IPS DF 6.9 (cell line): ENCODE data around the gene MATN4.

Experiments
- DNase-seq: peaks from one replicate; pipeline ENCODE4 v3.0.0-alpha.2; 2013; ENCODE audit warnings: low read depth, low spot score
- H3K27ac ChIP-seq: one replicate; pipeline ENCODE4 v1.5.1; 2013; ENCODE audit warnings: low read length, control low read depth
- H3K27me3 ChIP-seq: 2 replicates; pipeline ENCODE4 v1.6.1; 2013; ENCODE audit warnings: mild to moderate bottlenecking, low read length; ENCODE audit not compliant: control insufficient read depth, insufficient read depth
- H3K36me3 ChIP-seq: 2 replicates; pipeline ENCODE4 v1.6.1; 2013; ENCODE audit warnings: low read length; ENCODE audit not compliant: control insufficient read depth, insufficient read depth
- H3K4me1 ChIP-seq: 2 replicates; pipeline ENCODE4 v1.6.1; 2013; ENCODE audit warnings: low read length; ENCODE audit not compliant: control insufficient read depth, insufficient read depth
- H3K4me3 ChIP-seq: 2 replicates; pipeline ENCODE4 v1.5.1; 2013; ENCODE audit warnings: mild to moderate bottlenecking, low read length
- H3K9me3 ChIP-seq: 2 replicates; pipeline ENCODE4 v1.6.1; 2013; ENCODE audit warnings: low read length, inconsistent platforms; ENCODE audit not compliant: control insufficient read depth, insufficient read depth
- WGBS: extraction: QIAGEN DNeasy Blood & Tissue Kit; methylation state at CpG from one replicate; pipeline ENCODE4 v1.1.7; 2013; ENCODE audit warnings: mixed read lengths, missing lambda C conversion rate; ENCODE audit not compliant: insufficient read length, insufficient coverage; 5-methylcytosine and 5-hydroxymethylcytosine counted together

MATN4 gene

DNA sequence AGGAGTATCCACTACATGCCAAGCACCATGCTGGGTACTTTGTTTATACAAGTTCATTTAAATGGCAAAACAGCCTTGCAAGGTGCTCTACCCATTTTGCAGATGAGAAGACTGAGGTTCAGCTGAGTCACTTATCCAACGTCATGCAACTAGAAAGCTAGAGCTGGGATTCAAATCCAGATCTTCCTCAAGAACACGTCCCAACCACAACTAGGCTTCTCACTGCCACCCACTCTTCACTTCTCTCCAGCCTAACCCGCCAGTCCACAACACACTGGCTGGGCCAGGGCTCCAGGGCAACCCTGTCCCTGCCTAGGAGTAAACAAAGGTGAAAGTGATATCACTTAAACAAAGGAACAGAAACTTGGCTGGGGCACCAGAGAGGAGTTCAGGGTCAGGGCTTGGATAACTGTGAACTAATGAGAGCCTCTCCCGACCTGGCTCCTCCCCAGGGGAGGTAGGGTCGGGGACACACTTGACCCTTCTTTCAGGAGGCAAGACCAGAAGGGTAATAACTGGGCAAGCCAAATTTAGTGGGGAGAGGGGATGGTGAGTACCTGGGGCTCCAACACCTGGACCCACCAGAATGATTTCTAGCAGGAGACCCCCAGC, 32.2 kb upstream of the MATN4 start:
- no peaks in the 10 kb centered on the region for H3K9me3 ChIP-seq
- peaks cover 24% of the 10 kb centered on the region for H3K4me1 ChIP-seq
- no peak overlapping the region for H3K27ac ChIP-seq
- no peaks in the 10 kb centered on the region for H3K27me3 ChIP-seq
- H3K4me3 ChIP-seq = no peak overlapping the region
- no CpG with 5 or more reads among the region's 5 CpGs for WGBS
- no peaks in the 10 kb centered on the region for H3K36me3 ChIP-seq
- no peak for DNase-seq

DNA sequence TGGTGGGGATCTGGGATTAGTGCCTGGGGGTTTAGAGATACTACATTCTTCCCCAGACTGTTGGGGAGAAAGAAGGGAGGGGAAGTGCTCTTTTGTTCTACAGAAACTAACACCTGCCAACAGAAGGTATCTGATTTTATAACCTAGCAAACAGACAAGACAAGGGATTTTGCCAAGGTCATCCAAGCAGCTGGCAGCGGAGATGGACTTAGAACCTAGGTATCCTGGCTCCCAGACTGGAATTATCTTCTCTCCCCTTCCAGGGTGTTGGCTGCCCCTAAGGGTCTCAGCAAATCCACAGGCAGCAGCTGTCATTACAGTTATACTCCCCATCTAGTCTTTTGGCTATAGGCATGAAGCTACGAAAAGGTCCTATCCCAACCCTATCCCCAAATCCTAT, 31.7 kb upstream of the MATN4 start:
- Histone ChIP-seq H3K4me1 (peaks cover 24% of the 10 kb centered on the region), H3K4me3 (no peak overlapping the region), H3K36me3 (no peaks in the 10 kb centered on the region), H3K27ac (no peak overlapping the region), H3K9me3 (no peaks in the 10 kb centered on the region), H3K27me3 (no peaks in the 10 kb centered on the region)
- no peak for DNase-seq
- no CpG with 5 or more reads among the region's 2 CpGs for WGBS

DNA sequence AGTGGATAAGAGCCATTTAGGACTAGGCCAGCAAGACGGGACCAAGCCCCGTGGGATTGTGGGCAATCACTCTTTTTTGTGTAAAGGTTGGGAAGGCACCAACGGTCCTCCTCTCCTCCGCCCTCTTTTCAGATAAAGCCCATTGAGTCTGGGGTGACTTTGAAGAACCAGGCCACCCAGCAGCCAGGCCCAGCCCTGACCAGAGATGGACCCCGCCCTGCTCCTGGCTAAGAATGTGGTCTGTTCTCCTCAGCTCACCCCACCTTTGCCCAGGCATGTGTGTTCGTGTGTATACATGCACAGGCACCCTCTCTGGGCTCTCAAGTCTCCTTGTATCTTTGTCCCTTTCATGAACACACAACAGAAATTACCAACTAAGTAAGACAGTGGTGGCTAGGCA, 31.0 kb upstream of the MATN4 start:
- no peak overlapping the region for H3K27ac ChIP-seq
- H3K4me1 ChIP-seq = peaks cover 24% of the 10 kb centered on the region
- H3K9me3 ChIP-seq = no peaks in the 10 kb centered on the region
- no peak overlapping the region for H3K4me3 ChIP-seq
- no peak for DNase-seq
- WGBS = no CpG with 5 or more reads among the region's 6 CpGs
- H3K27me3 ChIP-seq = no peaks in the 10 kb centered on the region
- H3K36me3 ChIP-seq = no peaks in the 10 kb centered on the region

DNA sequence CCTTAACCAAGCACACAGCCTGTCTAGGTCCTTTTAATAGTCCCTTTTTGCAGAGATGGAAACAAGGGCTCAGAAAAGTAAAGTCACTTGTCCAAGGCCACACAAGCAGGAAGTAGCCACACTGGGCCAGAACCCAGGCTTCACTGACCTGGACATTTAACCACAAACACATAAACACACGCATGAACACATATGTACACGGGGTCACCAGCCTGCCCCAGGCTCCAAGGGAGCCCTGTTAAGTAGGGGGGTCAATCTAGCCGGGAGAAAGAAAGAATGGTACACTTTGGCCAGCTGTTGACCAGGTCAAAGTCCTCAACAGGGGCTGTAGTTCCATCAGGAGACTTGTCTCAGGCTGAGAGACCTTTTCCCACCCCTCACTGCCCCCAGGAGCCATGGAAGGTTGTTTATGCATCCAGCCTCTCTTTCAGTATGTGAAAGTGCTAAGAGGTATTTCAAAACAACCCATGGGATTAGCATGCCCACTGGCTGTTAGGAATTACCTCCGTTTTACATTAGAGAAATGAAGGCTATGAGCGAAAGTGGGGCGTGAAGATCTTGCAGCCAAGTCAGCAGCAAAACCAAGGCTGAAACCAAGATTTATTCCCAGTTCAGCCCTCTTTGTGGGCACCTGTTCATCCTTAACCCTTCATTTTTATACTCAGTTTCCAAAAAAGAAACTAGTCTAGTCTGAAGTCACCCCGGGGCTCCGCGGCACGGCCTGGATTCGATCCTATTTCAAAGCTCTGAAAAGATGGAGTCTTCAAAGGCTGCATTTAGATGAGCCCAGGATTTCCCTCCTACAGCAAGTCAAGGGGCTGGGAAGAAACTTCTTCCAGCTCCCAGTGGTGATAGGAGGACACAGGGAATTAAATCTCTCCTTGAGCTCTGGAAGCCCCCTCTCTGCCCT, 30.3 kb upstream of the MATN4 start:
- H3K4me1 ChIP-seq = peaks cover 19% of the 10 kb centered on the region
- no peaks in the 10 kb centered on the region for H3K9me3 ChIP-seq
- H3K36me3 ChIP-seq = no peaks in the 10 kb centered on the region
- no peaks in the 10 kb centered on the region for H3K27me3 ChIP-seq
- H3K27ac ChIP-seq = no peak overlapping the region
- no peak for DNase-seq
- H3K4me3 ChIP-seq = no peak overlapping the region
- WGBS = no CpG with 5 or more reads among the region's 11 CpGs

DNA sequence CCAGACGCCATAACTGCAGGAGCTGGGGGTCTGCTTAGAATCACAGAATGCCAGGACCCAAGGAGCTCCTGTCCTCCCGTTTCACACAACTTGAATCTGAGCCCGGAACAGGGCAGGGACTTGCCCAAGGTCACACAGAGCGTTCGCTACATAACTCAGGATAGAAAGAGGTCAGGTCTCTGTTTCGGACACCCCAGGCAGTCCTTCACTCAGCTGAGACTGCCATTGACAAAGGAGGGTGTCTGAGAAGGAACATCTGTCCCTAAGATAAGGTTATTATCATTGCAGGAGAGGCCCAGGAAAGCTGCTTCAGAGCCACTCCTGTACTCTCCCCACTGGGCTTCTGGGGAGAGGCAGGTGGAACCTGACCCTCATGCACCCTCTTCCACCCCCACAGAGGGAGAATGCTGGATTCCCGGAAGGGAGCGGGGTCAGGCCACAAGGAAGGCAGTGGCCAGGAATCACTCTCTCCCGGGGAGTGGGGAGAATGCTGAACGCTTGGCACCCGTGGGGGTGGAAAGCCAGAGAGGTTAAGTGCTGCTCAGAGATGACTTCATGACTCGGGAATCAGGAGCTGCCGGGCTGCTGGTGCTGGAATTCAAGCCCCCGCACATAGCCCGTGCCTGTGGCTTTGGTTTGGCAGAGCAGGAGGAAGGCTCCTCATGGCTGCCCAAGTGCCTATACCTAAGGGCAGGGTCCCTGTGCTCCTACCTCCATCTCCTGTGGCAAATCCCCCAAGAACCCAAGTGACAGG, 29.4 kb upstream of the MATN4 start:
- WGBS = no CpG with 5 or more reads among the region's 15 CpGs
- no peaks in the 10 kb centered on the region for H3K9me3 ChIP-seq
- no peak overlapping the region for H3K4me3 ChIP-seq
- DNase-seq = no peak
- peaks cover 6% of the 10 kb centered on the region; the same call in 1 of the 2 replicates for H3K36me3 ChIP-seq
- peaks cover 19% of the 10 kb centered on the region for H3K4me1 ChIP-seq
- no peak overlapping the region for H3K27ac ChIP-seq
- H3K27me3 ChIP-seq = no peaks in the 10 kb centered on the region

DNA sequence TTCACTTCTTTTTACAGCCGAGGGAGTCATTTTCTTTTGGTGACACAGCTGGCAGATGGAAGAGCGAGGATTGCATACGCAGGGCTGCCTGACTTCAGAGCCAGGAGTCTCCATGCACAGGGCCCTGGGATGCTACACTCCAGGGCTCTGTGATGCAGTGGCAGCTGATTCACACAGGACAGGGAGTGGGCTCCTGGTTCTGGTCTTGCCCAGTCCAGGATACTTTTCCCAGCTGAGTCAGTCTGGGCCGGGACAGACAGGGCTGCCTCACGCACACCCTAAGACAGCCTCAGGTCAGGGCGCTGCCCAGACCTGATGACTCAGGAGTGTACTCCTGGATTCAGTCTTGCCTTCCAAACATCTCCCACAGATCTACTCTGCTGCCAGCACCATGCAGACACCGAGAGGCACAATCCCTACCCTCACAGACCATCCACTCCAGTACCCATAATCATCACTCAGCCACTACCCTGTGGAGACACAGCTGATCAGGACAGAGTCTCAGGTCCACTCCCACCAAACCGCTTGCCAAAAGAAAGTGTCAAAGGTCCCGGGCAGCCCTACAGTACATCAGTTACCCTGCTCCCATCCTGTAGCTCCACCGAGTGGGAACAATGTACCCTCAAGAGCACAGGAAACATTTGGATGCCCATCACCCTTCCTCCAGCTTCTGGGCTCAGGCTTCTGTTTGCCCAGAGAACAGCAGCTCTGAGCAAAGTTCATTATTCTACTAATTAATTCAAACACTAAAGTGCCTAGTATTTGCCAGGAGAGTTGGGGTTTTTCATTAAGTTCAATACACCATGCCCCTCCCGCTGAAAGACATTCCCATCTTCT, 28.6 kb upstream of the MATN4 start:
- Histone ChIP-seq H3K4me1 (peaks cover 14% of the 10 kb centered on the region), H3K9me3 (no peaks in the 10 kb centered on the region), H3K36me3 (peaks cover 6% of the 10 kb centered on the region; the same call in 1 of the 2 replicates), H3K27ac (no peak overlapping the region), H3K4me3 (no peak overlapping the region), H3K27me3 (no peaks in the 10 kb centered on the region)
- no peak for DNase-seq
- WGBS = no CpG with 5 or more reads among the region's 11 CpGs

DNA sequence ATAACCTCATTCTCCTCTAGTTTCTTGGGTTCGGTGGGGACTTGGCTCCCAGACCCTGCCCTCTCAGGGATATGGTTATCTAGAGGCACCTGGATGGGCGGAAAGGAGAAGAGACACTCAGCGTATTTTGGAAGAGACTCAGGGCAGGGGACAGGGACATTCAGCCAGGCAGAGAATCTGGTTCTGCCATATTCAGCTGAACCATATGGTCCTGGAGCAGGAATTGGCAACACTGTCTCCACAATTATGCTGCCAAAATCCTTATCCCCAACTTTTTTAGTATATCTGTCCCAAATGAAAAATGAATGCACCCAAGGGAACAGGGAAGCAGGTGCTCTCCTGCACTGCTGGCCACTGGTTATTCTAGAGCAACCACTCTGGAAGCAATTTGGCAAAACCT, 22.4 kb upstream of the MATN4 start:
- H3K4me3 ChIP-seq = no peak overlapping the region
- DNase-seq = no peak
- no CpG with 5 or more reads among the region's 3 CpGs for WGBS
- H3K27ac ChIP-seq = no peak overlapping the region
- H3K36me3 ChIP-seq = peaks cover 11% of the 10 kb centered on the region; the same call in 1 of the 2 replicates
- no peaks in the 10 kb centered on the region for H3K27me3 ChIP-seq
- H3K9me3 ChIP-seq = no peaks in the 10 kb centered on the region
- no peaks in the 10 kb centered on the region for H3K4me1 ChIP-seq

DNA sequence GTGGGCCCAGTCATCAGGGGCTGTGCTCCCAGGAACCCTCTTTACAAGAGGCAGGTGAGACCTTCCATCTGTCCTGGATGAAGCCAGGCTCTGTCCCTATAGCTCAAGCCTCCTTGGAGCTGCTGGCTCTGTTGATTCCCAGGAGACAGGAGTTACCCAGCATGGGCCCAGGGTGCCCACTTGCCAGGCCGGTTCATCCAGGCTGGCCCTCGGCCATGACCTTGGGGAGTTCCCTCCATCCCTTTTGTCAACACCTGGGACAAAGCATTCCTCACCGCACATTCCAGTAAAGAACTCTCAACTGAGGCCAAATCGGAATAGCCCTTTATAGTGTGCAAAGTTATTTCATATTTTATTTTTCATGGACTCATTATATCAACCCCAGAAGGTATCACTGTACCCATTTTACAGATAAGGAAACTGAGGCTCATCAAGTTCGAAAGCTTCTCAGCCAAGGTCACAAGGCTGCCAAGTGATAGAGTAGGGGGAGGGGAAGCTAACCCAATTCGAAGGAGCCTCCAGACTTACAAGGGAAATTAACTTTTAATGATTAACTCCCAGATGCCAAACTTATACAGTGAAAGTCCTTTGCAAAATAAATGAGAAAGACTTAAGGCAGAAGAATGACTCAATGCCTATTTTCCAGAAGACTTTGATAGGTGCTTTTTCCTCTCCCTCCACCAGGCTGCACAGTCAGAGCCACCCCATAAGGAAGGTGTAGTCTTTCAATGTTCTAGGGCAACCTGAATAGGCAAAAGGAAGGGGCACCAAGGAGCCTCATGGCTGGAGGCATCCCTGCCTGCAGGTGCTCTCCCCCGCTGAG, 21.6 kb upstream of the MATN4 start:
- WGBS = no CpG with 5 or more reads among the region's 7 CpGs
- H3K27ac ChIP-seq = no peak overlapping the region
- H3K27me3 ChIP-seq = no peaks in the 10 kb centered on the region
- no peaks in the 10 kb centered on the region for H3K9me3 ChIP-seq
- no peak overlapping the region for H3K4me3 ChIP-seq
- no peak for DNase-seq
- H3K4me1 ChIP-seq = no peaks in the 10 kb centered on the region
- H3K36me3 ChIP-seq = peaks cover 14% of the 10 kb centered on the region; the same call in 1 of the 2 replicates

DNA sequence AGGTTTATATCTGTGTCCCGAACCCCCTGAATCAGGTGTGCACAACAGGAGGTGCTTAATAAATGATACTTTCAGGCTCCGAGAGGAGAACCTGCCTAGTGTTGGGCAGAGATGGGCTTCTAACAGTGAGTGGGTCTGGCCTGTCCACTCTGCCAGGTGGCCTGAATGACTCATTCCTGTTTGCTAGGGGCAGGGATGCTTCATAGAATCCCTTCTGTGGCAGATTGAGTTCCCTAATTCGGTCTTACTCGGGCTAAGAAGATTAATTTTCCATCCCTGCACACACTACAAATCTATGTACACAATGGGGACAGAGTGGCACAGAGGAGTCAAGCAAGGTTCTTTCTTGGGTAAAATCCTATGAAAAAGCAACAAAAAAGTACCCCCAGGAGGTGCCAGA, 20.4 kb upstream of the MATN4 start:
- Histone ChIP-seq H3K9me3 (no peaks in the 10 kb centered on the region), H3K27me3 (no peaks in the 10 kb centered on the region), H3K36me3 (peaks cover 14% of the 10 kb centered on the region; the same call in 1 of the 2 replicates), H3K4me3 (no peak overlapping the region), H3K4me1 (no peaks in the 10 kb centered on the region), H3K27ac (no peak overlapping the region)
- no peak for DNase-seq
- no CpG with 5 or more reads among the region's 4 CpGs for WGBS
